Thyroid gland (tissue), 4 donors: ENCODE measurements around the gene SUN1.

Experiments
- POLR2A ChIP-seq, 2 donors: fragments of 450-650 bp; IDR thresholded peaks; one replicate each; pipeline ENCODE4 v1.6.1; 2017; ENCODE audit warnings: antibody characterized with exemption in 2 of 2, mild to moderate bottlenecking in 2 of 2, moderate library complexity in 1 of 2
- TF ChIP-seq, protein P1 (sequence below), 6 experiments: fragments of 200-600 bp in 3 of 6; fragments of 450-650 bp in 3 of 6; sonication (generic) in 3 of 6; IDR thresholded peaks; one replicate each; pipeline ENCODE4 v1.5.1; 2016 to 2019; ENCODE audit warnings: antibody characterized with exemption in 6 of 6, mild to moderate bottlenecking in 2 of 6, inconsistent platforms in 1 of 6, moderate library complexity in 1 of 6

GRCh38 chr7:798921-799470 is 33.3 kb upstream of the SUN1 start:
- TF ChIP-seq, protein P1, sequence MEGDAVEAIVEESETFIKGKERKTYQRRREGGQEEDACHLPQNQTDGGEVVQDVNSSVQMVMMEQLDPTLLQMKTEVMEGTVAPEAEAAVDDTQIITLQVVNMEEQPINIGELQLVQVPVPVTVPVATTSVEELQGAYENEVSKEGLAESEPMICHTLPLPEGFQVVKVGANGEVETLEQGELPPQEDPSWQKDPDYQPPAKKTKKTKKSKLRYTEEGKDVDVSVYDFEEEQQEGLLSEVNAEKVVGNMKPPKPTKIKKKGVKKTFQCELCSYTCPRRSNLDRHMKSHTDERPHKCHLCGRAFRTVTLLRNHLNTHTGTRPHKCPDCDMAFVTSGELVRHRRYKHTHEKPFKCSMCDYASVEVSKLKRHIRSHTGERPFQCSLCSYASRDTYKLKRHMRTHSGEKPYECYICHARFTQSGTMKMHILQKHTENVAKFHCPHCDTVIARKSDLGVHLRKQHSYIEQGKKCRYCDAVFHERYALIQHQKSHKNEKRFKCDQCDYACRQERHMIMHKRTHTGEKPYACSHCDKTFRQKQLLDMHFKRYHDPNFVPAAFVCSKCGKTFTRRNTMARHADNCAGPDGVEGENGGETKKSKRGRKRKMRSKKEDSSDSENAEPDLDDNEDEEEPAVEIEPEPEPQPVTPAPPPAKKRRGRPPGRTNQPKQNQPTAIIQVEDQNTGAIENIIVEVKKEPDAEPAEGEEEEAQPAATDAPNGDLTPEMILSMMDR (IDR thresholded peaks at IDR 0.05) = no peak
- TF ChIP-seq POLR2A (IDR thresholded peaks at IDR 0.05) = no peak
